GM12878 (cell line): Measurements from ENCODE around the gene CLCN2. TPM values are rescaled to one million over a fixed set of nuclear protein-coding genes. Genes with fewer than 3 reads are reported as not detected.
A peak's percentile ranks its signal among the peaks of the same experiment; 100 is the strongest.

ENCODE experiments used
- BACH1 ChIP-seq: fragments of 450-650 bp; IDR thresholded peaks from 2 replicates; pipeline ENCODE4 v1.6.1; 2017; ENCODE audit warnings: mild to moderate bottlenecking, borderline replicate concordance
- BHLHE40 ChIP-seq, 2 experiments: fragments of 450-650 bp in 1 of 2; IDR thresholded peaks; 2 replicates each; pipeline ENCODE4 v1.6.1; 2011 to 2017; ENCODE audit warnings: low read depth in 2 of 2, borderline replicate concordance in 1 of 2, improper control_type of control experiment in 1 of 2, low read length in 1 of 2, mild to moderate bottlenecking in 1 of 2
- CEBPZ ChIP-seq: fragments of 150-350 bp; IDR thresholded peaks from 2 replicates; pipeline ENCODE4 v1.6.1; 2016; ENCODE audit warnings: low read depth, low read length
- CHD2 ChIP-seq: IDR thresholded peaks from 2 replicates; pipeline ENCODE4 v1.6.1; 2011; ENCODE audit warnings: low read depth, low read length, improper control_type of control experiment, borderline replicate concordance
- CREB1 ChIP-seq: IDR thresholded peaks from 2 replicates; pipeline ENCODE4 v1.6.1; 2012; ENCODE audit warnings: low read depth, mild to moderate bottlenecking, inconsistent platforms
- CTCF ChIP-seq, 3 experiments: IDR thresholded peaks in 2 of 3; conservative IDR thresholded peaks in 1 of 3; 2 replicates each; pipeline ENCODE4 v1.5.1; 2011; ENCODE audit warnings: low read depth in 3 of 3, low read length in 3 of 3, mild to moderate bottlenecking in 3 of 3, control low read depth in 2 of 3, moderate library complexity in 2 of 3, inconsistent platforms in 1 of 3, mixed read lengths in 1 of 3; ENCODE audit not compliant: control insufficient read depth in 2 of 3, insufficient read depth in 1 of 3; ENCODE audit errors: extremely low read depth in 1 of 3
- DPF2 ChIP-seq: fragments of 450-650 bp; IDR thresholded peaks from 2 replicates; pipeline ENCODE4 v1.6.1; 2017; ENCODE audit warnings: mild to moderate bottlenecking
- GABPA ChIP-seq: IDR thresholded peaks from 2 replicates; pipeline ENCODE4 v1.6.1; 2014; ENCODE audit warnings: antibody characterized with exemption, low read depth, mild to moderate bottlenecking, inconsistent platforms
- HDGF ChIP-seq: fragments of 450-650 bp; IDR thresholded peaks from 2 replicates; pipeline ENCODE4 v1.6.1; 2016; ENCODE audit warnings: antibody characterized with exemption
- PML ChIP-seq: IDR thresholded peaks from 2 replicates; pipeline ENCODE4 v1.6.1; 2012; ENCODE audit warnings: low read length, inconsistent platforms
- POLR2AphosphoS5 ChIP-seq: IDR thresholded peaks from 2 replicates; pipeline ENCODE4 v1.6.1; 2011; ENCODE audit warnings: mild to moderate bottlenecking, low read length, inconsistent platforms
- RFX5 ChIP-seq: IDR thresholded peaks from 2 replicates; pipeline ENCODE4 v1.6.1; 2011; ENCODE audit warnings: low read depth, low read length, improper control_type of control experiment
- RUNX3 ChIP-seq: IDR thresholded peaks from 2 replicates; pipeline ENCODE4 v1.6.1; 2012; ENCODE audit warnings: low read length, inconsistent platforms
- STAT1 ChIP-seq: fragments of 450-650 bp; conservative IDR thresholded peaks from 2 replicates; pipeline ENCODE4 v1.6.1; 2014; ENCODE audit warnings: antibody characterized with exemption, mild to moderate bottlenecking
- TCF12 ChIP-seq: IDR thresholded peaks from 2 replicates; pipeline ENCODE4 v1.6.1; 2011; ENCODE audit warnings: low read depth, mild to moderate bottlenecking, low read length
- ZBED1 ChIP-seq: IDR thresholded peaks from 2 replicates; pipeline ENCODE4 v1.6.1; 2016; ENCODE audit warnings: borderline replicate concordance
- ZBTB40 ChIP-seq: fragments of 450-650 bp; IDR thresholded peaks from 2 replicates; pipeline ENCODE4 v1.6.1; 2016; ENCODE audit warnings: mild to moderate bottlenecking, moderate library complexity, borderline replicate concordance
- polyA plus RNA-seq, 11 experiments: library from polyadenylated mRNA; depleted of rRNA in 4 of 11; unstranded in 6 of 11; stranded (reverse) in 5 of 11; fragments of >200 nt; fragmentation: Nextera tagmentation in 4 of 11; fragmentation: Illumina TruSeq in 1 of 11; extraction: Ambion mirVana in 4 of 11; extraction: Trizol in 1 of 11; gene quantifications; 1 replicate in 1 of 11; 2 replicates in 10 of 11; pipeline versions ENCODE4 v1.2.1 to v1.2.3, GENCODE V29; 2011 to 2016; ENCODE audit warnings: inconsistent platforms in 2 of 11, missing spikeins in 2 of 11, low read depth in 1 of 11
- total RNA-seq, 4 experiments: library from RNA; depleted of rRNA in 3 of 4; stranded (reverse); fragments of >200 nt in 3 of 4; fragmentation: Illumina TruSeq in 1 of 4; extraction: Trizol in 1 of 4; gene quantifications; 2 replicates each; pipeline versions ENCODE4 v1.2.1 to v1.2.3, GENCODE V29; 2013 to 2021
- TF ChIP-seq, protein P1 (sequence below): fragments of 450-650 bp; IDR thresholded peaks from 2 replicates; pipeline ENCODE4 v1.6.1; 2016; ENCODE audit warnings: mild to moderate bottlenecking

CLCN2 gene
- total and polyA plus RNA-seq, 10 of the 15 experiments (the other 5 are each of a cell fraction or from before 2014, with no cell fraction given): 0.13 to 2.6 (median 0.85) TPM; not detected in 1

GRCh38 chr3:184362668-184363546 lies 1.5 kb upstream of the CLCN2 start (continued):
- TF ChIP-seq CTCF (IDR thresholded peaks at IDR 0.05 in 2 of 3, conservative IDR thresholded peaks at IDR 0.05 in 1 of 3; ENCODE audit: control insufficient read depth in 2 of 3, extremely low read depth in 1 of 3, insufficient read depth in 1 of 3, low read depth in 3 of 3, low read length in 3 of 3): peak; percentile 53 to 80 (median 60)
- peak; percentile 90 for TF ChIP-seq RUNX3
- TF ChIP-seq CREB1: peak; percentile 70
- TF ChIP-seq BACH1: no peak; the same call in none of the 2 replicates
- peak; percentile 89 for TF ChIP-seq HDGF
- peak; percentile 85 for TF ChIP-seq CHD2
- TF ChIP-seq ZBTB40: peak; percentile 93
- TF ChIP-seq RFX5: no peak
- peak; percentile 81; the same call in 1 of the 2 replicates for TF ChIP-seq PML
- no peak for TF ChIP-seq CEBPZ
- TF ChIP-seq ZBED1: peak; percentile 38; the same call in 1 of the 2 replicates
- peak; percentile 94 for TF ChIP-seq GABPA
- peak; percentile 36; the same call in 1 of the 2 replicates for TF ChIP-seq TCF12
- TF ChIP-seq DPF2: 0 out of 2 replicates have a peak, but pooled peaks have one; percentile 17
- TF ChIP-seq BHLHE40 (IDR thresholded peaks at IDR 0.05; ENCODE audit: borderline replicate concordance in 1 of 2, low read depth in 2 of 2, low read length in 1 of 2): peak in 1 of 2 experiments; percentile 22; a peak in 1 of 4 replicates
- TF ChIP-seq STAT1: 0 out of 2 replicates have a peak, but pooled peaks have one; percentile 30
- TF ChIP-seq, protein P1, sequence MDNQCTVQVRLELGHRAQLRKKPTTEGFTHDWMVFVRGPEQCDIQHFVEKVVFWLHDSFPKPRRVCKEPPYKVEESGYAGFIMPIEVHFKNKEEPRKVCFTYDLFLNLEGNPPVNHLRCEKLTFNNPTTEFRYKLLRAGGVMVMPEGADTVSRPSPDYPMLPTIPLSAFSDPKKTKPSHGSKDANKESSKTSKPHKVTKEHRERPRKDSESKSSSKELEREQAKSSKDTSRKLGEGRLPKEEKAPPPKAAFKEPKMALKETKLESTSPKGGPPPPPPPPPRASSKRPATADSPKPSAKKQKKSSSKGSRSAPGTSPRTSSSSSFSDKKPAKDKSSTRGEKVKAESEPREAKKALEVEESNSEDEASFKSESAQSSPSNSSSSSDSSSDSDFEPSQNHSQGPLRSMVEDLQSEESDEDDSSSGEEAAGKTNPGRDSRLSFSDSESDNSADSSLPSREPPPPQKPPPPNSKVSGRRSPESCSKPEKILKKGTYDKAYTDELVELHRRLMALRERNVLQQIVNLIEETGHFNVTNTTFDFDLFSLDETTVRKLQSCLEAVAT: peak; percentile 86
- TF ChIP-seq POLR2AphosphoS5: peak; percentile 90; the same call in 1 of the 2 replicates
